Liver (tissue), 3 donors: ENCODE results near the gene DIP2B.

Experiments used
- CTCF ChIP-seq: fragments of 150-350 bp; IDR thresholded peaks from 2 replicates; pipeline ENCODE4 v1.5.1; 2017; ENCODE audit warnings: improper control_type of control experiment, low read depth, low read length; ENCODE audit not compliant: missing input control
- EGR1 ChIP-seq, 2 donors: IDR thresholded peaks; 2 replicates each; pipeline ENCODE4 v1.6.1; 2016 to 2018; ENCODE audit warnings: antibody characterized with exemption in 2 of 2, low read depth in 2 of 2
- JUND ChIP-seq, 2 donors: IDR thresholded peaks; 2 replicates each; pipeline ENCODE4 v1.6.1; 2016; ENCODE audit warnings: antibody characterized with exemption in 2 of 2
- MAX ChIP-seq: IDR thresholded peaks from 2 replicates; pipeline ENCODE4 v1.6.1; 2016; ENCODE audit warnings: antibody characterized with exemption
- RAD21 ChIP-seq, 2 donors: IDR thresholded peaks; 2 replicates each; pipeline ENCODE4 v1.6.1; 2016; ENCODE audit warnings: antibody characterized with exemption in 2 of 2, mild to moderate bottlenecking in 2 of 2
- RXRA ChIP-seq, 2 donors: IDR thresholded peaks; 2 replicates each; pipeline ENCODE4 v1.6.1; 2017 to 2018; ENCODE audit warnings: antibody characterized with exemption in 2 of 2, mild to moderate bottlenecking in 1 of 2
- YY1 ChIP-seq: IDR thresholded peaks from 2 replicates; pipeline ENCODE4 v1.6.1; 2016; ENCODE audit warnings: antibody characterized with exemption, mild to moderate bottlenecking
- ZBTB33 ChIP-seq: IDR thresholded peaks from 2 replicates; pipeline ENCODE4 v1.6.1; 2016; ENCODE audit warnings: antibody characterized with exemption
- donor health status: healthy.
- donor health status: healthy.

GRCh38 chr12:50695961-50696360 lies 191.2 kb downstream of the DIP2B start:
- TF ChIP-seq CTCF (no peak), RAD21 (IDR thresholded peaks at IDR 0.05) (no peak), EGR1 (IDR thresholded peaks at IDR 0.05; ENCODE audit: low read depth in 2 of 2) (no peak), RXRA (IDR thresholded peaks at IDR 0.05) (no peak), ZBTB33 (no peak), YY1 (no peak), MAX (no peak), JUND (IDR thresholded peaks at IDR 0.05) (no peak)
